B cell (primary cell): Measurements from ENCODE around the gene RNF157. TPM values are rescaled to one million over a fixed set of nuclear protein-coding genes. Genes with fewer than 3 reads are reported as not detected.

Experiments
- ATAC-seq: fragments of 200-7000 bp; cut with Tn5 transposase; one replicate; pipeline ENCODE4 v1.10.0; 2021; ENCODE audit warnings: low read depth, mild to moderate bottlenecking, moderate number of reproducible peaks, moderate library complexity
- CTCF ChIA-PET: fragments of 350-600 bp; sonication (Branson Sonifier 250); formaldehyde crosslinking; loops from one replicate; lab custom pipeline; 2021; ENCODE audit warnings: antibody characterized with exemption, inconsistent platforms; lab: Charles Lee
- POLR2A ChIA-PET: fragments of 350-600 bp; sonication (Branson Sonifier 250); formaldehyde crosslinking; loops from one replicate; lab custom pipeline; 2021; ENCODE audit warnings: antibody characterized with exemption; lab: Charles Lee
- DNase-seq: peaks from one replicate; pipeline ENCODE4 v3.0.0; 2013
- H2AFZ ChIP-seq: 2 replicates; pipeline ENCODE4 v1.6.1; 2012; ENCODE audit warnings: mild to moderate bottlenecking, low read depth, low read length; ENCODE audit not compliant: insufficient read depth, poor library complexity, severe bottlenecking
- H3K27ac ChIP-seq, 2 donors: 1 replicate in 1 of 2; 2 replicates in 1 of 2; pipeline ENCODE4 v1.5.1; 2012 to 2013; ENCODE audit warnings: low read length in 2 of 2, mild to moderate bottlenecking in 2 of 2, moderate library complexity in 1 of 2
- H3K27me3 ChIP-seq, 4 experiments: fragments of 200-600 bp in 1 of 4; sonication (generic) in 1 of 4; replicated peaks in 1 of 4; 1 replicate in 2 of 4; 2 replicates in 2 of 4; pipeline versions ENCODE4 v1.6.1 to v1.7.0; 2013 to 2016; ENCODE audit warnings: low read length in 3 of 4, mild to moderate bottlenecking in 2 of 4, mixed read lengths in 1 of 4, moderate library complexity in 1 of 4; ENCODE audit not compliant: insufficient read depth in 4 of 4, control insufficient read depth in 3 of 4; ENCODE audit errors: control extremely low read depth in 1 of 4
- H3K36me3 ChIP-seq, 2 experiments: replicated peaks in 1 of 2; 1 replicate in 1 of 2; 2 replicates in 1 of 2; pipeline versions ENCODE4 v1.6.1 to v1.7.1; 2013; ENCODE audit warnings: low read length in 1 of 2; ENCODE audit not compliant: insufficient read depth in 2 of 2, control insufficient read depth in 1 of 2; ENCODE audit errors: control extremely low read depth in 1 of 2, extremely low read depth in 1 of 2
- H3K4me1 ChIP-seq, 2 donors: fragments of 200-600 bp in 1 of 2; sonication (generic) in 1 of 2; 1 replicate in 1 of 2; 2 replicates in 1 of 2; pipeline versions ENCODE4 v1.5.1 to v1.6.1; 2013 to 2017; ENCODE audit warnings: low read length in 2 of 2; ENCODE audit not compliant: control insufficient read depth in 2 of 2, insufficient read depth in 2 of 2
- H3K4me2 ChIP-seq: replicated peaks from 2 replicates; pipeline ENCODE3; 2012; ENCODE audit warnings: mild to moderate bottlenecking, low read depth, low read length; ENCODE audit not compliant: poor library complexity, severe bottlenecking
- H3K4me3 ChIP-seq, 5 experiments: fragments of 200-600 bp in 1 of 5; sonication (generic) in 1 of 5; 1 replicate in 3 of 5; 2 replicates in 2 of 5; pipeline versions ENCODE4 v1.5.1 to v1.7.0; 2011 to 2016; ENCODE audit warnings: low read length in 4 of 5, mild to moderate bottlenecking in 4 of 5, low read depth in 2 of 5, control low read depth in 1 of 5, moderate library complexity in 1 of 5; ENCODE audit not compliant: insufficient read depth in 1 of 5; ENCODE audit errors: control extremely low read depth in 1 of 5, extremely low read depth in 1 of 5
- H3K79me2 ChIP-seq: fragments of 200-600 bp; sonication (generic); one replicate; pipeline ENCODE4 v1.6.0; 2016; ENCODE audit warnings: low read length; ENCODE audit not compliant: control insufficient read depth, insufficient read depth
- H3K9ac ChIP-seq: fragments of 200-600 bp; sonication (generic); 2 replicates; pipeline ENCODE4 v1.6.1; 2017; ENCODE audit warnings: mild to moderate bottlenecking, low read length, moderate library complexity
- H3K9me3 ChIP-seq, 3 donors: one replicate each; pipeline versions ENCODE4 v1.6.1 to v1.7.1; 2013; ENCODE audit warnings: low read length in 2 of 3; ENCODE audit not compliant: control insufficient read depth in 2 of 3, insufficient read depth in 1 of 3; ENCODE audit errors: control extremely low read depth in 1 of 3
- H4K20me1 ChIP-seq: 2 replicates; pipeline ENCODE4 v1.6.0; 2012; ENCODE audit warnings: mild to moderate bottlenecking, low read length; ENCODE audit not compliant: insufficient read depth, control insufficient read depth, poor library complexity, severe bottlenecking
- H3K27ac Mint-ChIP-seq: one replicate; pipeline ENCODE4 v1.8.0; 2021; ENCODE audit warnings: mixed read lengths
- H3K27me3 Mint-ChIP-seq: one replicate; pipeline ENCODE4 v1.8.0; 2021; ENCODE audit warnings: mixed read lengths
- H3K4me1 Mint-ChIP-seq: one replicate; pipeline ENCODE4 v1.8.0; 2021; ENCODE audit warnings: mixed read lengths
- H3K4me3 Mint-ChIP-seq: one replicate; pipeline ENCODE4 v1.8.0; 2021; ENCODE audit warnings: mixed read lengths
- H3K9me3 Mint-ChIP-seq: one replicate; pipeline ENCODE4 v1.8.0; 2022; ENCODE audit warnings: mixed read lengths; ENCODE audit not compliant: insufficient read depth
- EZH2 ChIP-seq: IDR thresholded peaks from 2 replicates; pipeline ENCODE4 v1.6.1; 2012; ENCODE audit warnings: borderline replicate concordance, low read depth, mild to moderate bottlenecking, moderate library complexity, low read length; ENCODE audit not compliant: insufficient read depth, poor library complexity, severe bottlenecking
- WGBS: methylation state at CpG from one replicate; pipeline ENCODE4 v1.1.5; 2013; ENCODE audit warnings: missing lambda C conversion rate; ENCODE audit not compliant: insufficient coverage; 5-methylcytosine and 5-hydroxymethylcytosine counted together
- intact Hi-C: fragments of 100-400 bp; cut with micrococcal nuclease; formaldehyde crosslinking; loops from one replicate; pipeline ENCODE4 v1.10.0; 2022
- polyA plus RNA-seq: library from polyadenylated mRNA; depleted of rRNA; stranded (reverse); fragments of >200 nt; gene quantifications from 2 replicates; pipeline ENCODE4 v1.2.3, GENCODE V29; 2012
- total RNA-seq, 2 donors: library from RNA; stranded (reverse); fragments of 120-200 nt in 1 of 2; gene quantifications; 1 replicate in 1 of 2; 2 replicates in 1 of 2; pipeline versions ENCODE4 v1.2.3 to v1.2.4, GENCODE V29; 2013 to 2022
- TF ChIP-seq, protein P1 (sequence below): fragments of 200-600 bp; IDR thresholded peaks from one replicate; pipeline ENCODE4 v1.8.0; 2022; ENCODE audit warnings: antibody characterized with exemption, mild to moderate bottlenecking

The RNF157 gene
- total and polyA plus RNA-seq, 2 donors (not counting 1 experiment from before 2014, with no cell fraction given) = 0.54 to 1.2 TPM

DNA sequence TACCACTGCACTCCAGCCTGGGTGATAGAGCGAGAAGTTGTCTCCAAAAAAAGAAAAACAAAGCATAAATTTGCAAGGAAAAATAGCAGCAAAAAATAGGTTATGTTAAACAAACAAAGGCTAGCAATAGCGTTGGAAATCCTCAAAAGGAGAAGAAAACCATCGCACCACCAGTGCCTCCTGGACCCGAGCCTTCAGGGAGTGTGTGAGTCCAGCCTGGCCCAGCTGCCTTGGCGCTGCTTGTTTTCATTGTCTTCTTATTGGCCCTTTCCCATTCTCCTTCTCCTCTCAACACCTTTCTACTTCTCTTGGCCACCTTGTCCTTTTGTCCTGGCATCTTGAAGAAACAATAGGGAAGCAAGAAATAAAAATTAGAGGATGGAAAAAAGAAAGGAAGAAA lies 20.4 kb upstream of the RNF157 start:
- Mint-ChIP-seq H3K4me1 (peaks cover 56% of the 10 kb centered on the region), H3K27me3 (no peaks in the 10 kb centered on the region), H3K9me3 (no peaks in the 10 kb centered on the region), H3K27ac (peak overlapping the region; percentile 82), H3K4me3 (peak overlapping the region; percentile 67)
- Histone ChIP-seq H3K9me3 (peaks cover 0 to 3% (median 0%) of the 10 kb centered on the region in 3 donors), H3K4me1 (peaks cover 53 to 55% of the 10 kb centered on the region in 2 donors), H3K79me2 (peaks cover 7% of the 10 kb centered on the region), H3K4me2 (peak overlapping the region; percentile 34), H3K36me3 (no peaks in the 10 kb centered on the region), H3K27me3 (no peaks in the 10 kb centered on the region), H3K4me3 (peak overlapping the region in 1 of 5 experiments; percentile 13), H3K9ac (no peak overlapping the region), H3K27ac (no peak overlapping the region), H2AFZ (peak overlapping the region; percentile 17), H4K20me1 (peaks cover under 1% of the 10 kb centered on the region)
- 100% methylated on average over 4 of the region's 5 CpGs for WGBS
- ATAC-seq = no peak
- no peak for TF ChIP-seq EZH2
- TF ChIP-seq, protein P1, sequence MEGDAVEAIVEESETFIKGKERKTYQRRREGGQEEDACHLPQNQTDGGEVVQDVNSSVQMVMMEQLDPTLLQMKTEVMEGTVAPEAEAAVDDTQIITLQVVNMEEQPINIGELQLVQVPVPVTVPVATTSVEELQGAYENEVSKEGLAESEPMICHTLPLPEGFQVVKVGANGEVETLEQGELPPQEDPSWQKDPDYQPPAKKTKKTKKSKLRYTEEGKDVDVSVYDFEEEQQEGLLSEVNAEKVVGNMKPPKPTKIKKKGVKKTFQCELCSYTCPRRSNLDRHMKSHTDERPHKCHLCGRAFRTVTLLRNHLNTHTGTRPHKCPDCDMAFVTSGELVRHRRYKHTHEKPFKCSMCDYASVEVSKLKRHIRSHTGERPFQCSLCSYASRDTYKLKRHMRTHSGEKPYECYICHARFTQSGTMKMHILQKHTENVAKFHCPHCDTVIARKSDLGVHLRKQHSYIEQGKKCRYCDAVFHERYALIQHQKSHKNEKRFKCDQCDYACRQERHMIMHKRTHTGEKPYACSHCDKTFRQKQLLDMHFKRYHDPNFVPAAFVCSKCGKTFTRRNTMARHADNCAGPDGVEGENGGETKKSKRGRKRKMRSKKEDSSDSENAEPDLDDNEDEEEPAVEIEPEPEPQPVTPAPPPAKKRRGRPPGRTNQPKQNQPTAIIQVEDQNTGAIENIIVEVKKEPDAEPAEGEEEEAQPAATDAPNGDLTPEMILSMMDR = no peak
- no peak for DNase-seq
- ChIA-PET CTCF (interaction anchor here (1.1 to 8.2 kb wide), 7 partner anchors 13 to 139 kb away, joined by 3 to 66 read pairs (median 15); no protein-coding TSS in a partner anchor), POLR2A (interaction anchor here (2.2 kb wide), 1 partner anchor 17 kb away, joined by 7 read pairs; no protein-coding TSS in a partner anchor)
- intact Hi-C loops = loop anchor here (1.0 to 10.0 kb wide), 3 partner anchors 8 to 356 kb away; partner anchors contain the start of gene MRPL38

DNA sequence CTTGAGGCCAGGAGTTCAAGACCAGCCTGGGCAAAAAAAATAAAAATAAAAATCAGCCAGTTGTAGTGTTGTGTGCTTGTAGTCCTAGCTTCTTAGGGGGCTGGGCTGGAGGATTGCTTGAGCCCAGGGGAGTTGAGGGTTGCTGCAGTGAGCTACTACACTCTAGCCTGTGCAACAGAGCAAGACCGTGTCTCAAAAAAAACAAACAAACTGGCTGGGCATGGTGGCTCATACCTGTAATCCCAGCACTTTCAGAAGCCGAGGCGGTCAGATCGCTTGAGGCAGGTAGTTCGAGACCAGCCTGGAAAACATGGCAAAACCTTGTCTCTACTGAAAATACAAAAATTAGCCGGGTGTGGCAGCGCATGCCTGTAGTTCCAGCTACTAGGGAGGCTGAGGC lies 19.9 kb upstream of the RNF157 start:
- POLR2A ChIA-PET = interaction anchor here (2.2 kb wide), 1 partner anchor 17 kb away, joined by 7 read pairs; no protein-coding TSS in a partner anchor
- Histone ChIP-seq H3K4me2 (peak overlapping the region; percentile 34), H3K27me3 (no peaks in the 10 kb centered on the region), H4K20me1 (no peaks in the 10 kb centered on the region), H3K27ac (peak overlapping the region in 1 of 2 donors; percentile 32), H3K4me1 (peaks cover 53 to 55% of the 10 kb centered on the region in 2 donors), H3K9ac (no peak overlapping the region), H2AFZ (peak overlapping the region; percentile 17), H3K9me3 (peaks cover 0 to 3% (median 0%) of the 10 kb centered on the region in 3 donors), H3K4me3 (peak overlapping the region in 1 of 5 experiments; percentile 13), H3K36me3 (no peaks in the 10 kb centered on the region), H3K79me2 (peaks cover 4% of the 10 kb centered on the region)
- Mint-ChIP-seq H3K4me1 (peaks cover 60% of the 10 kb centered on the region), H3K27me3 (no peaks in the 10 kb centered on the region), H3K4me3 (peak overlapping the region; percentile 67), H3K27ac (peak overlapping the region; percentile 82), H3K9me3 (no peaks in the 10 kb centered on the region)
- DNase-seq = peak; percentile 42
- intact Hi-C loops = loop anchor here (1.0 to 10.0 kb wide), 3 partner anchors 8 to 355 kb away; partner anchors contain the start of gene MRPL38
- ATAC-seq = no peak
- TF ChIP-seq, protein P1 = no peak
- no peak for TF ChIP-seq EZH2
- CTCF ChIA-PET = interaction anchor here (1.1 to 8.2 kb wide), 6 partner anchors 12 to 139 kb away, joined by 3 to 66 read pairs (median 10); no protein-coding TSS in a partner anchor
- WGBS = 46% methylated on average over 7 of the region's 7 CpGs
